ENCODE data around the gene CLOCK. TPM values are rescaled to one million over a fixed set of nuclear protein-coding genes. Genes with fewer than 3 reads are reported as not detected.

CLOCK gene
- total RNA-seq, 1 donor from 2014 or later = 35.9 TPM

DNA sequence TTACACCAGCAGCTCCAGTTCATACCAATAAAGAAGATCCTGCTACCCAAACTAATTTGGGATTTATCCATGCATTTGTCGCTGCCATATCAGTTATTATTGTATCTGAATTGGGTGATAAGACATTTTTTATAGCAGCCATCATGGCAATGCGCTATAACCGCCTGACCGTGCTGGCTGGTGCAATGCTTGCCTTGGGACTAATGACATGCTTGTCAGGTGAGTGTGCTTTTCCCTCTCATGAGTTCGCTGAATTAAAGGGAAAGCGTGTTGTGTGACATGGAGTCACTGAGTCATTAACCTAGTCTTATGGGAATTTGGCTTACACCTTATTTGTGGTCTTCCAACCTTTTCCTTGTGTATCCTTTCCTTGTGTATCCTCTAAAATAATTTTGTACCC, 135.1 kb downstream of the CLOCK start:
- Histone ChIP-seq H3K79me2 (ENCODE audit: low read depth) (peaks cover 98% of the 10 kb centered on the region), H3K4me1 (peaks cover 11% of the 10 kb centered on the region)
- no peak overlapping the region for H3K27ac Mint-ChIP-seq

DNA sequence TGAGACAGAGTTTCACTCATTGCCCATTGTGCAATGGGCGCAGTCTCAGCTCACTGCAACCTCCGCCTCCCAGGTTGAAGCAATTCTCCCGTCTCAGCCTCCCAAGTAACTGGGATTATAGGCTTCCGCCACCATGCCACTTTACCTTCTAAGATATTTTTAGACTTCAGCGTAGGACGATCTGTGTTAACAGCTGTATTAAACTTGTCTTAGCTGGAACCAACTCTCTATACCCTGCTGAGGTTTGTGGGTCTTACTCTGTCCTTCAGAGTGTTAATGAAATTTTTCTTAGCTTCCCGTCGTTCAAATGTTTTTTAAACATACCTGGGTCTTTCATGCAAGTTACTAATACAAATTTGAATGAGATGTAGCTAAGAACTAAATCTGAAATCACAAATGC, 136.3 kb downstream of the CLOCK start:
- Mint-ChIP-seq H3K4me1 (no peaks in the 10 kb centered on the region), H3K27me3 (ENCODE audit: insufficient read depth, low read depth) (peaks cover 2% of the 10 kb centered on the region), H3K4me3 (no peak overlapping the region), H3K9me3 (no peaks in the 10 kb centered on the region), H3K36me3 (peaks cover 20% of the 10 kb centered on the region), H3K27ac (no peak overlapping the region)
- no peaks in the 10 kb centered on the region for H3K27me3 ChIP-seq
- H3K4me1 ChIP-seq = peaks cover 11% of the 10 kb centered on the region
- H3K27ac ChIP-seq = no peak overlapping the region
- no peak overlapping the region for H2AFZ ChIP-seq (replicated peaks)
- H3F3A ChIP-seq (ENCODE audit: low read depth) = peaks cover 8% of the 10 kb centered on the region
- no peaks in the 10 kb centered on the region for H3K9me3 ChIP-seq (ENCODE audit: low read depth)
- DNase-seq (ENCODE audit: low spot score) = no peak
- H3K4me3 ChIP-seq = no peak overlapping the region
- no peak overlapping the region for H3K9ac ChIP-seq
- H4K20me1 ChIP-seq (ENCODE audit: low read depth) = peaks cover 59% of the 10 kb centered on the region
- TF ChIP-seq EZH2 (IDR thresholded peaks at IDR 0.05) = no peak
- TF ChIP-seq EZH2phosphoT487 (IDR thresholded peaks at IDR 0.05) = no peak
- no peak for TF ChIP-seq CTCF (IDR thresholded peaks at IDR 0.05)
- H3K79me2 ChIP-seq (ENCODE audit: low read depth) = peaks cover 99% of the 10 kb centered on the region
- no peaks in the 10 kb centered on the region for H3K36me3 ChIP-seq
- no peak overlapping the region for H3K4me2 ChIP-seq

More for the DNA sequence above, 135.1 kb downstream of the CLOCK start:
- H3K27ac ChIP-seq = no peak overlapping the region
- H2AFZ ChIP-seq (replicated peaks) = no peak overlapping the region
- H3F3A ChIP-seq (ENCODE audit: low read depth) = peaks cover 8% of the 10 kb centered on the region
- TF ChIP-seq CTCF (IDR thresholded peaks at IDR 0.05) = no peak
- TF ChIP-seq EZH2 (IDR thresholded peaks at IDR 0.05) = no peak
- no peak for TF ChIP-seq EZH2phosphoT487 (IDR thresholded peaks at IDR 0.05)
- Mint-ChIP-seq H3K4me1 (no peaks in the 10 kb centered on the region), H3K4me3 (no peak overlapping the region), H3K36me3 (peaks cover 11% of the 10 kb centered on the region), H3K27me3 (ENCODE audit: insufficient read depth, low read depth) (peaks cover 2% of the 10 kb centered on the region), H3K9me3 (no peaks in the 10 kb centered on the region)
- no peaks in the 10 kb centered on the region for H3K27me3 ChIP-seq
- H4K20me1 ChIP-seq (ENCODE audit: low read depth) = peaks cover 64% of the 10 kb centered on the region
- no peaks in the 10 kb centered on the region for H3K36me3 ChIP-seq
- H3K4me3 ChIP-seq = no peak overlapping the region
- H3K9ac ChIP-seq = no peak overlapping the region
- H3K4me2 ChIP-seq = no peak overlapping the region
- H3K9me3 ChIP-seq (ENCODE audit: low read depth) = no peaks in the 10 kb centered on the region
- no peak for DNase-seq (ENCODE audit: low spot score)

- peaks cover 11% of the 10 kb centered on the region for H3K4me1 ChIP-seq
- peaks cover 8% of the 10 kb centered on the region for H3F3A ChIP-seq (ENCODE audit: low read depth)
- peaks cover 26% of the 10 kb centered on the region for H3K36me3 Mint-ChIP-seq
- H3K27ac ChIP-seq = no peak overlapping the region
- no peak overlapping the region for H3K4me2 ChIP-seq
- no peak overlapping the region for H3K9ac ChIP-seq
- peaks cover 99% of the 10 kb centered on the region for H3K79me2 ChIP-seq (ENCODE audit: low read depth)
- H2AFZ ChIP-seq (replicated peaks) = no peak overlapping the region
- DNase-seq (ENCODE audit: low spot score) = peak; percentile 62
- no peaks in the 10 kb centered on the region for H3K9me3 Mint-ChIP-seq
- TF ChIP-seq CTCF (IDR thresholded peaks at IDR 0.05) (peak; percentile 54), EZH2 (IDR thresholded peaks at IDR 0.05) (no peak), EZH2phosphoT487 (IDR thresholded peaks at IDR 0.05) (no peak)
- H3K4me3 Mint-ChIP-seq = no peak overlapping the region
- no peaks in the 10 kb centered on the region for H3K36me3 ChIP-seq
- no peaks in the 10 kb centered on the region for H3K9me3 ChIP-seq (ENCODE audit: low read depth)
- no peak overlapping the region for H3K4me3 ChIP-seq
- H3K4me1 Mint-ChIP-seq = no peaks in the 10 kb centered on the region
- H3K27me3 Mint-ChIP-seq (ENCODE audit: insufficient read depth, low read depth) = peaks cover 4% of the 10 kb centered on the region
- H3K27ac Mint-ChIP-seq = peak overlapping the region; percentile 32
- no peaks in the 10 kb centered on the region for H3K27me3 ChIP-seq
- H4K20me1 ChIP-seq (ENCODE audit: low read depth) = peaks cover 58% of the 10 kb centered on the region
Measured at GRCh38 chr4:55409468-55410171, 137.1 kb downstream of the CLOCK start.

All from neural progenitor cell (in vitro differentiated cells).